ENCODE results near the gene EXOC6. TPM values are rescaled to one million over a fixed set of nuclear protein-coding genes. Genes with fewer than 3 reads are reported as not detected.

The EXOC6 gene
- total RNA-seq, 1 experiment from 2014 or later = 18.6 TPM

DNA sequence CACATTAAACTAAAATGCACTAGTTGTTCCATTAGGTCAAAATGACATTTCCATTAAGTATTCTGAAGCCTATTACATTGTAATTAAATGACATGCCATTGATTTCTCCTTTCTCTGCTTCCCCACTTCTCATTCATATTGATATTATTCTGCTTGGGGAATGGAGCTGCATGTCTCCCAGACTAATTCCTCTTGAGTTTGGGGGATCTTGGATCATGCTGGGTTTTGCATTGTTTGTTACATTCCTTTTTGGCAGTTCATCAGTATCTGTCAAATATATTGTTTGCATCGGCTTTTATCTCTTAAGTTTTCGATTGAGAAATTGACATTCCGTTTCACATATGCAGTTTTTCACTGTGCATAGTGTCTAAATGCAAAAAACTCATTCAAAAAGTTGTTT, 147.2 kb downstream of the EXOC6 start:
- DNase-seq (ENCODE audit: low read depth in 1 of 2, low spot score in 2 of 2) = no peak
- peaks cover 29% of the 10 kb centered on the region for H3K4me1 ChIP-seq (replicated peaks)
- H3K9me3 ChIP-seq (replicated peaks) = no peaks in the 10 kb centered on the region

DNA sequence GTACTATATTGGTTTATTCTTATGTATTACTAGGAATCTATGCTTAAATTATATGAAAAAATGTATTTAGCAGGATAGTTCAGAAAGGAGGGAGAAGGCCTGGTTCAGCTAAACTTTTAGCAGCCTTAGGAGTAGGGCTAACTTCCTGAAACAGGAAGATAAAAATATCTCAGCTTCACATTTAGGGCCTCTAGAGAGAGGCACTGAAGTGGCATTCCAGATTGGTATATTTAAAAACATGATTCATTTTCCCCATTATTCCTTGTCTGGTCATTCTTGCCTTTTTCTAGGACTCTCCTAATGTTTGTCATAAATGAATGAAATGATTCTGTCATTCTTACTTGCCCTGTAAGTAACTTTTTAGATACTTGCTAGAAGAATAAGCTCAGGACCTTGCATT, 149.3 kb downstream of the EXOC6 start:
- Histone ChIP-seq H3K4me1 (replicated peaks) (peaks cover 24% of the 10 kb centered on the region), H3K27ac (no peak overlapping the region; the same call in 1 of the 2 replicates)

More for the DNA sequence above, 147.2 kb downstream of the EXOC6 start:
- Histone ChIP-seq H3K27me3 (replicated peaks) (no peaks in the 10 kb centered on the region), H3K27ac (no peak overlapping the region), H3K36me3 (no peaks in the 10 kb centered on the region), H3K4me3 (no peak overlapping the region)

DNA sequence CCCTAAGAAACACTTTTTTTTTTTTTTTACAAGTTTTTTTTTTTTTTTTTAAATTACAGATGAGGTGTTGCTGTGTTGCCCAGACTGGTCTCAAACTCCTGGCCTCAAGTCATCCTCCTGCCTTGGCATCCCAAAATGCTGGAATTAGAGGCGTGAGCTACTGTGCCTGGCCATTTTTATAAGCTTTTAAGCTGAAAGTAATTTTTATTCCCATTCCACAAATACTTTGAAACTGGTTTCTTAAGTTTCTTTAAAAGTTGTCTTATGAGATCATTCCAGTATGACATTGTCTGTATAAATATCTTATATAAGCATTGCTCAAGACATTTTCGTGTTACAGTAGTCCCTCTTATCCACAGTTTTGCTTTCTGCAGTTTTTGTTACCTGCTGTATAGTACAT, 150.9 kb downstream of the EXOC6 start:
- H3K9me3 ChIP-seq (replicated peaks) = no peaks in the 10 kb centered on the region
- no peak overlapping the region for H3K27ac ChIP-seq
- no peak overlapping the region for H3K4me3 ChIP-seq
- no peaks in the 10 kb centered on the region for H3K36me3 ChIP-seq
- DNase-seq (ENCODE audit: low read depth in 1 of 2, low spot score in 2 of 2) = no peak
- H3K4me1 ChIP-seq (replicated peaks) = peaks cover 16% of the 10 kb centered on the region
- no peaks in the 10 kb centered on the region for H3K27me3 ChIP-seq (replicated peaks)

More for the DNA sequence above, 149.3 kb downstream of the EXOC6 start:
- H3K27me3 ChIP-seq (replicated peaks) = no peaks in the 10 kb centered on the region
- no peaks in the 10 kb centered on the region for H3K36me3 ChIP-seq
- DNase-seq (ENCODE audit: low read depth in 1 of 2, low spot score in 2 of 2) = peak in 1 of 2 experiments; percentile 32
- H3K4me3 ChIP-seq = no peak overlapping the region
- no peaks in the 10 kb centered on the region for H3K9me3 ChIP-seq (replicated peaks)

DNA sequence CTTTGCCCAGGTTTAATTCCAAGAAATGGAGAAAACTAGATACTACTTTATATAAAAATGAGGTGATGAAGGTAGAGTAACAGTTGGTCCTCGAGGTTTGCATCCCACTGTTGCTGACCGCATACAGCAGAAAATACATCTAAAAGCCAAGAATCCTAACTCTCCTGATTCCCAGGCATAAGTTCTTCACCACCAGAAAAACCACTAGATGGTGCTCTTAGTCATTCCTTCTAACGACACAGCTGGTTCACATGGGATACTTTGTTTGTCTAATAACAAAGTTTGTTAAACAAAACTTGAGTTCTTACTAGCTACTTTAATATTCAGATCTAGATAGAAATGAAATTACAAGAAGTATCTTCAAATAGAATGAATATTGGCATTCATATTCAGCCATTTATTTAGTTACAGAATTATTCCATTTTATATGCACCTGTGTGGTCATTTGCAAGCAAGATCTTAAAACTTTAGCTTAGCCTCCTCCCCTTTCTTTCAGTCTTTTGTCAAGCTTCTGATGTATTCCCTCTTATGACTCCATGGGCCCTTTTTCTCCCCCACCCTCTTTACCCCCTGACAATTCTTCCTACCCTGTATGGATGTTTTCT, 158.2 kb downstream of the EXOC6 start:
- Histone ChIP-seq H3K9me3 (replicated peaks) (no peaks in the 10 kb centered on the region; the same call in 1 of the 2 replicates), H3K4me3 (no peak overlapping the region), H3K4me1 (replicated peaks) (no peaks in the 10 kb centered on the region), H3K36me3 (no peaks in the 10 kb centered on the region), H3K27me3 (replicated peaks) (no peaks in the 10 kb centered on the region), H3K27ac (no peak overlapping the region)
- DNase-seq (ENCODE audit: low read depth in 1 of 2, low spot score in 2 of 2) = peak in 1 of 2 experiments; percentile 65

DNA sequence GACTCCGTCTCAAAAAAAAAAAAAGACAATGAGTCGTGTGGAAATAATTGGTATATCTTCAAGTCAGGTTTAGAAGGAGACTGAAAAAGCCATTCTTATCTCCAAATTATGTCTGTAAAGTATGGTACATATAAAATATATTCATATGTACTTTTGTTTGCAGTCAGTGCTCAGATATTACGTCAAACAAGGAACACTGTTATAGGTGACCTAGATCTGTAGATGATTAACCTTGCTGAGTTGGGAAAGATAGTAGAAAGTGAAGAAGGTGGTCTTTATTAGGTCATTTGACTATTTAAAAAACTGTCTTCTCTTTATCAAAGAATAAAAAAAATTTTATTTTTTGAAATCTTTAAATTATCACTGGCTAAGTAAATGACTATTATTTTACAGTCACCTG, 167.4 kb downstream of the EXOC6 start:
- H3K9me3 ChIP-seq (replicated peaks) = no peaks in the 10 kb centered on the region
- H3K4me3 ChIP-seq = no peak overlapping the region
- H3K27ac ChIP-seq = no peak overlapping the region
- no peaks in the 10 kb centered on the region for H3K27me3 ChIP-seq (replicated peaks)
- no peak for DNase-seq (ENCODE audit: low read depth in 1 of 2, low spot score in 2 of 2)
- no peaks in the 10 kb centered on the region for H3K36me3 ChIP-seq
- no peaks in the 10 kb centered on the region for H3K4me1 ChIP-seq (replicated peaks)

DNA sequence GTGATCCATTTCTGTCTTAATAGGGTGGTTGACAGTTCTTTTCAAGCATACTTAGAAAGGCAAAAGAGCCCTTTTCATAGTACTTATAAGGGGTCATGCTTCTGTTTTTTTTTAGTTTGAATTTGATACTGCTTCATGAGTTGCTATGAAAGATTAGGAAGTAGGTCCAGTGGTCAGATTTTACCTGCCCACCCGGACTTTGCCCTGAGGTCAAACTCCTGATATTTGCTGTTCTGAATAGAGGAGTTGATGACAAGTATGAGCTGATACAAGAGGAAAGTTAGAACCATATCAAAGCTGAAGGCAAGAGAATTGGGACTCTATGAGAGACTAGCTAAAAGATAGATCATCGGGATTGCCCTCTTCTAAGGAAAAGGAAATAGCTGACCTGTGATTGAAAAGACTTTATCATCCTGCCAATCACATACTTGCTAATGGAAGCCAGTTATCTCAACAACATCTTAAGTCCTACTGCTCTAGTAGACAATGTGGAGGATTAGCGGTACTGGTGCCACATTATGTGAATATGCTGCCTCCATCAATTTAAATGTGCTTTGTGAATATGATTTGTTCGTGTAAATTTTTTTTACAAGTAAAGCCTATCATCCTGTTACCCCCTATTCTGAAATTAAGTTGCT, 174.8 kb downstream of the EXOC6 start:
- Histone ChIP-seq H3K9me3 (replicated peaks) (peaks cover 8% of the 10 kb centered on the region; the same call in 1 of the 2 replicates), H3K27me3 (replicated peaks) (no peaks in the 10 kb centered on the region), H3K27ac (no peak overlapping the region), H3K36me3 (peaks cover 9% of the 10 kb centered on the region), H3K4me1 (replicated peaks) (no peaks in the 10 kb centered on the region), H3K4me3 (no peak overlapping the region)
- no peak for DNase-seq (ENCODE audit: low read depth in 1 of 2, low spot score in 2 of 2)

DNA sequence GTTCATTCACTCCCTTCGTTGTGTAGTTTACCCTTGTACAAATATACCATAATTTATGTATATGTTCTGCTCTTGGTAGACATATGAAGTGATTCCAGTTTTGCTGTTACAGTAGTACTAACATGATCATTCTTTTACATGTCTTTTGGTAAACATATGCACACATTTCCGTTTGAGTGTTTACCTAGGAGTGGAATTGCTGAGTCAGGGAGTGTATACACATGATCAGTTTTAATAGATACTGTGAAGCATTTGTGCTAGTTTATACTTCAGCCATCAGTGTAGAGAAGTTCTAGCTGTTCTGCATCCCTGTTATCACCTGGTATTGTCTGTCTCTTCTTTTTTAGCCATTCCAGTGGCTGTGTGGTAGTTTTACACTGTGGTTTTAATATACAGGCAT, 177.8 kb downstream of the EXOC6 start:
- no peak overlapping the region for H3K4me3 ChIP-seq
- H3K27me3 ChIP-seq (replicated peaks) = no peaks in the 10 kb centered on the region
- H3K9me3 ChIP-seq (replicated peaks) = peaks cover 8% of the 10 kb centered on the region; the same call in 1 of the 2 replicates
- H3K27ac ChIP-seq = no peak overlapping the region
- DNase-seq (ENCODE audit: low read depth in 1 of 2, low spot score in 2 of 2) = no peak
- H3K36me3 ChIP-seq = peaks cover 9% of the 10 kb centered on the region
- H3K4me1 ChIP-seq (replicated peaks) = peaks cover 28% of the 10 kb centered on the region

DNA sequence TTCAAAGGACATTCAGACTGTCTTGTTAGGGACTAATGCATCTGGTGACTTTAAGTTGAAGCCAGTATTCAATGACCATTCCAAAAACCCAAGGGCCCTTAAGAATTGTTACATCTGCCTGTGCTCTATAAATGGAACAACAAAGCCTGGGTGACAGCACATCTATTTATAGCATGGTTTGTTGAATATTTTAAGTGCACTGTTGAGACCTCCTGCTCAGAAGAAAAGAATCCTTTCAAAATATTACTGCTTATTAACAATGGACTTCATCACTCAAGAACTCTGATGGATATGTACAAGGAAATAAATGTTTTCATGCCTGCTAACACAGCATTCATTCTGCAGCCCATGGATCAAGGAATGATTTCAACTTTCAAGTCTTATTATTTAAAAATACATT, 179.2 kb downstream of the EXOC6 start:
- H3K4me3 ChIP-seq = no peak overlapping the region
- peaks cover 9% of the 10 kb centered on the region for H3K36me3 ChIP-seq
- peaks cover 8% of the 10 kb centered on the region; the same call in 1 of the 2 replicates for H3K9me3 ChIP-seq (replicated peaks)
- H3K4me1 ChIP-seq (replicated peaks) = peaks cover 41% of the 10 kb centered on the region
- DNase-seq (ENCODE audit: low read depth in 1 of 2, low spot score in 2 of 2) = no peak
- H3K27me3 ChIP-seq (replicated peaks) = no peaks in the 10 kb centered on the region
- H3K27ac ChIP-seq = no peak overlapping the region

DNA sequence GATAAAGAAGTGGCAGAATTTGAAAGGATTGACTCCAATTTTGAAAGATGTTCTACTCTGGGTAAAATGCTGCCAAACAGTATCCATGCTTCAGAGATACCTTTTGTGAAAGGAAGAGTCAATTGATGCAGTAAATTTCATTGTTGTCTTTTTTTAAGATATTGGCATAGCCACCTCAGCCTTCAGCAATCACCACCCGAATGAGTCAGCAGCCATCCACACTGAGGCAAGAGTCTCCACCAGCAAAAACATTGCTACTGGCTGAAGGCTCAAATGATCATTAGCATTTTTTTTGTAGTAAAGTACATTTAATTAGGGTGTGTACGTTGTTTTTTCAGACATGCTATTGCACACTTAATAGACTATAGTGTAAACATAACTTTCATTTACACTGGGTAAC, 180.6 kb downstream of the EXOC6 start:
- peak overlapping the region; percentile 93 for H3K27ac ChIP-seq
- H3K4me3 ChIP-seq = no peak overlapping the region
- peaks cover 9% of the 10 kb centered on the region for H3K36me3 ChIP-seq
- no peaks in the 10 kb centered on the region for H3K27me3 ChIP-seq (replicated peaks)
- peaks cover 54% of the 10 kb centered on the region for H3K4me1 ChIP-seq (replicated peaks)
- peak; percentile 52 to 61 for DNase-seq (ENCODE audit: low read depth in 1 of 2, low spot score in 2 of 2)
- H3K9me3 ChIP-seq (replicated peaks) = peaks cover 8% of the 10 kb centered on the region; the same call in 1 of the 2 replicates

DNA sequence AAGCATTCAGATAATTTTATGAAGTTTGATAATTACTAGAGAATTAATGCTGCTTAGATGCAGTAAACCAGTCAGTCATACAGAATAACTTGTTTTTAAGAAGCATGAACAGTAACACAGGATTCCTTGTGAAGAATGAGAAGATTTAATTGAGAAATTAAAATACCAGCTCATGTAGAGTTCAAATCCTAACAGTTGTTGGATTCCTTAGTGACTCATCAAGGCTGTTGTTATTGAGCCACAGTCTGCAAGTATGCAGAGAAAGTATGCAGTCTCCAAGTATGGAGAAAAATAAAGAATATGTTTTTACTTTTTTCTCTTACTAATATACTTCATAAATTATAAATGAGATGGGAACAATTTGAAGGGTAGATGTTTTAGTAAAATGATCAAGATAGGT, 182.1 kb downstream of the EXOC6 start:
- peaks cover 67% of the 10 kb centered on the region for H3K4me1 ChIP-seq (replicated peaks)
- no peaks in the 10 kb centered on the region for H3K27me3 ChIP-seq (replicated peaks)
- H3K9me3 ChIP-seq (replicated peaks) = peaks cover 8% of the 10 kb centered on the region; the same call in 1 of the 2 replicates
- peak overlapping the region; percentile 93 for H3K27ac ChIP-seq
- DNase-seq (ENCODE audit: low read depth in 1 of 2, low spot score in 2 of 2) = peak in 1 of 2 experiments; percentile 71
- H3K36me3 ChIP-seq = peaks cover 9% of the 10 kb centered on the region
- H3K4me3 ChIP-seq = no peak overlapping the region

DNA sequence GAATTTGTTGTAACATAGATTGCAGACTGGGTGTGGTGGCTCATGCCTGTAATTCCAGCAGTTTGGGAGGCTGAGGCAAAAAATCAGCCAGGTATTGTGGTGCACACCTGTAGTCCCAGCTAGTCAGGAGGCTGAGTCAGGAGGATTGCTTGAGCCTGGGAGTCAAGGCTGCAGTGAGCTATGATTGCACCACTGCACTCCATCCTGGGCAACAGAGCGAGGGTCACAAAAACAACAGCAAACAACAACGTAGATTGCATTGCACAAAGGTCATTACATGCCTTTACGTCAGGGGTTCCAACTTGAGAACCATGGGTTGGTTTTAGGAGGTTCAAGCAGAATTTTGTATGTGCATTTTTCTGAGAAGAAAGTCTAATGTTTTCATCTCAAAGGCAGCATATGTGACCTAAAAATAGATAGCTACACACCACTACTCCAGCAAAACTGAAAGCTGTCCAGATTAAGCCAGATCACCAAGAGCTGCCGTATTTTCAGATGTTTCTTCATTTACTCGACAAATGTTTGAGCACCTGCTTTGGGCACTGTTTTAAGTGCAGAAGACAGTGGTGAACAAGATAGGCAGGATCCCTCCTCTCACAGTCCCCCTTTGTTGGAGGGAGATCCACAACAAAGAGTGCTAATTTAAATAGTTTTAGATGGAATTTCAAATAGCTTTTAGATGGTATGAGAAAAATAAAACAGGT, 183.9 kb downstream of the EXOC6 start:
- peaks cover 5% of the 10 kb centered on the region; the same call in 1 of the 2 replicates for H3K9me3 ChIP-seq (replicated peaks)
- no peaks in the 10 kb centered on the region for H3K27me3 ChIP-seq (replicated peaks)
- DNase-seq (ENCODE audit: low read depth in 1 of 2, low spot score in 2 of 2) = no peak
- peaks cover 67% of the 10 kb centered on the region for H3K4me1 ChIP-seq (replicated peaks)
- no peak overlapping the region for H3K4me3 ChIP-seq
- H3K36me3 ChIP-seq = peaks cover 6% of the 10 kb centered on the region
- peak overlapping the region; percentile 15 for H3K27ac ChIP-seq

DNA sequence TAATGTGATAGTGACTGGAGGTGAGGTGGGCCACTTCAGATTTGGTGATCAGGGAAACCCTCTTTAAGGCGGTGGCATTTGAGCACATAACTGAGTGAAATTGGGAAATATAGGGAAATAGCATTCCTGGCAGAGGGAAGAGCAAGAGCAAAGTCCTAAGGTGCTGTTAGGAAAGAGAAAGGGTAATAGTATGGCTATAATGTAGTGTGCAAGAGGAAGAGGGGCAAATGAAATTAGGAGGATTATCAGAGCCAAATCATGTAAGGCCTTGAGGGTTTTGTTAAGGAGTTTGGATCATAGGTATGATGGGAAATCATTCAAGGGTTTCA, 184.5 kb downstream of the EXOC6 start:
- peak in 1 of 2 experiments; percentile 14 for DNase-seq (ENCODE audit: low read depth in 1 of 2, low spot score in 2 of 2)
- 0 out of 2 replicates have a peak, but pooled peaks cover under 1% of the 10 kb centered on the region for H3K9me3 ChIP-seq (replicated peaks)
- peak overlapping the region; percentile 15 for H3K27ac ChIP-seq
- peaks cover 1% of the 10 kb centered on the region; the same call in 1 of the 2 replicates for H3K36me3 ChIP-seq
- H3K4me1 ChIP-seq (replicated peaks) = peaks cover 67% of the 10 kb centered on the region
- H3K4me3 ChIP-seq = no peak overlapping the region
- no peaks in the 10 kb centered on the region for H3K27me3 ChIP-seq (replicated peaks)

DNA sequence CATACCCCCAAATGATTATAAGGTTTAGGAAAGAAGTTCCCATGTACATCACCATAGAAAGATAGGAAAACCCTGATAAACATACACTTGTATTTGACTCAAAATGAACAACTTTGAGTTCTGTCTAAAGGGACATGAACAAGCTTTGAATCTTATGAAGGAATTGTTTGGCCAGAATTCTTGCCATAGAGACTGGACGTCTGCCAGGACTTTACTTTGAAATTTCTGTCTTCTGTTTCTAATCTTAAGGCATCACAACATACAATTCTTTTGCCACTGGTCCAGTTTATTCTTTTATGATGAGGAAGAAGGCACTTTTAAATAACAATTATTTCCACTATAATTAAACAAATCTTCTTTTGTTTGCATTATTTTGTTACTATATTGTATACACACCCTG, 186.1 kb downstream of the EXOC6 start:
- no peak overlapping the region for H3K4me3 ChIP-seq
- H3K4me1 ChIP-seq (replicated peaks) = peaks cover 55% of the 10 kb centered on the region
- no peaks in the 10 kb centered on the region for H3K27me3 ChIP-seq (replicated peaks)
- peak in 1 of 2 experiments; percentile 31 for DNase-seq (ENCODE audit: low read depth in 1 of 2, low spot score in 2 of 2)
- H3K9me3 ChIP-seq (replicated peaks) = no peaks in the 10 kb centered on the region
- no peaks in the 10 kb centered on the region for H3K36me3 ChIP-seq
- H3K27ac ChIP-seq = peak overlapping the region; percentile 4; the same call in 1 of the 2 replicates

DNA sequence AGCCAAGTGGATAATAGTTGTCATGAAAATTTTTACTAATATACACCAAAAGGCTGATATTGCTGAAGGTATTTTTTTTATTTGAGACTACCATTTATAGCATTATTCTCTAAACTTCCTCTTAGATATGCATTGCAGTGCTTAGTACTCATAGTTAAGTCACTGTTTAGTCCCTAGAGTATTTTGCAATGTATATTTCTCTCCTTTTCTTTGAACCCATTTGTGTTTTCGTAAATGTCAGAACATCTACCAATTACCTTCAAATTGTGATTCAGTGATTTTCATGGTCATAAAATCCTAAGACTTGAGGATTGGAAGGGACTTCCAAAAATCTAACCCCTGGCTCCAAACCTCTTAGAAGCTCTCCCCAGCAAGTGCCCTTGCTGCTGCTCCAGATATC, 190.8 kb downstream of the EXOC6 start:
- DNase-seq (ENCODE audit: low read depth in 1 of 2, low spot score in 2 of 2) = no peak

More for the DNA sequence above, 190.8 kb downstream of the EXOC6 start:
- H3K4me1 ChIP-seq (replicated peaks) = peaks cover 31% of the 10 kb centered on the region
- H3K36me3 ChIP-seq = no peaks in the 10 kb centered on the region
- H3K9me3 ChIP-seq (replicated peaks) = no peaks in the 10 kb centered on the region
- no peak overlapping the region for H3K27ac ChIP-seq
- H3K27me3 ChIP-seq (replicated peaks) = no peaks in the 10 kb centered on the region
- H3K4me3 ChIP-seq = no peak overlapping the region

All from SJSA1 (cell line).